GM18526 (cell line): ENCODE measurements around the gene PRKCH.

Experiments
- POLR2A ChIP-seq: IDR thresholded peaks from 3 replicates; pipeline ENCODE4 v1.6.1; 2011; ENCODE audit not compliant: insufficient read length; ENCODE audit errors: extremely low read depth

The PRKCH gene

DNA sequence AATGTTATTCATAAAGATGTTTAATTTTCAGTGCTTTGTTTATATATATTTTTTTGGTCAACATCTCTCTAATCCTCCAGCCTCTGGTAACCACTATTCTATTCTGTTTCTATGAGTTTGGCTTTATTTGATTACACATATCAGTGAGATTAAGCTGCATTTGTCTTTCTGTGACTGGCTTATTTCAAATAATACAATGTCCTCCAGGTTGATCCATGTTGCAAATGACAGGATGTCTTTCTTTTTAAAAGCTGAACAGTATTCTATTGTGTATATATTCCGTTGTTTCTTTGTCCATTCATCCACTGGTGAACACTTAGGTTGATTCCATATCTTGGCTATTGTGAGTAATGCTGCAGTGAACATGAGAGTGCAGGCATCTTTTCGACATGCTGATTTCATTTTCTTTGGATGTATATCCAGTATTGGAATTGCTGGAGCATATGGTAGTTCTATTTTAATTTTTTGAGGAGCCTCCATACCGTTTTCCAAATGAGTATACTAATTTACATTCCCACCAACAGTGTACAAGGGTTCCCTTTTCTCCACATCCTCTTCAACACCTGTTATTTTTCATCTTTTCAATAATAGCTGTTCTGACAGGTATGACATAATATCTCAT, 142.4 kb downstream of the PRKCH start:
- no peak for TF ChIP-seq POLR2A

GRCh38 chr14:61466249-61466904, 145.0 kb downstream of the PRKCH start:
- no peak for TF ChIP-seq POLR2A

DNA sequence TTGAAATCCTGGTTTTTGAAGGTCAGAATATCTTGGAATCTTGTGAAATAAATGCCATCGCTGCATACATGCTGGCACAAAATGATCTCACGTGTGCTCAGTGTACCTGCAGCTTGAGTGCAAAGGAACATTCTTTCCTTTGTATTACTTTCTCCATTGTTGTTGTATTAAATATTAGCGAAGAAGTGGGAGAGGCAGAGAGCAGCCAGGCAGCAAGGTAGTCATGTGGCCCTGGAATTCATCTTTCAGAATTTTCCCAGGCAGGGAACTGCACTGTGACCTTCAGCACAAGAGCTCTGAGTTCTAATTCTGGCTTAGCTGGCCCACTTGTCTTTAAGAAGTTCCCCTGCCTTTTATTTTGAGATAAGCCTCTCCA, 145.5 kb downstream of the PRKCH start:
- TF ChIP-seq POLR2A = no peak

GRCh38 chr14:61467296-61467695, 145.9 kb downstream of the PRKCH start:
- TF ChIP-seq POLR2A = no peak

GRCh38 chr14:61468063-61468825, 146.9 kb downstream of the PRKCH start:
- TF ChIP-seq POLR2A = no peak

GRCh38 chr14:61469781-61470180, 148.4 kb downstream of the PRKCH start:
- no peak for TF ChIP-seq POLR2A

DNA sequence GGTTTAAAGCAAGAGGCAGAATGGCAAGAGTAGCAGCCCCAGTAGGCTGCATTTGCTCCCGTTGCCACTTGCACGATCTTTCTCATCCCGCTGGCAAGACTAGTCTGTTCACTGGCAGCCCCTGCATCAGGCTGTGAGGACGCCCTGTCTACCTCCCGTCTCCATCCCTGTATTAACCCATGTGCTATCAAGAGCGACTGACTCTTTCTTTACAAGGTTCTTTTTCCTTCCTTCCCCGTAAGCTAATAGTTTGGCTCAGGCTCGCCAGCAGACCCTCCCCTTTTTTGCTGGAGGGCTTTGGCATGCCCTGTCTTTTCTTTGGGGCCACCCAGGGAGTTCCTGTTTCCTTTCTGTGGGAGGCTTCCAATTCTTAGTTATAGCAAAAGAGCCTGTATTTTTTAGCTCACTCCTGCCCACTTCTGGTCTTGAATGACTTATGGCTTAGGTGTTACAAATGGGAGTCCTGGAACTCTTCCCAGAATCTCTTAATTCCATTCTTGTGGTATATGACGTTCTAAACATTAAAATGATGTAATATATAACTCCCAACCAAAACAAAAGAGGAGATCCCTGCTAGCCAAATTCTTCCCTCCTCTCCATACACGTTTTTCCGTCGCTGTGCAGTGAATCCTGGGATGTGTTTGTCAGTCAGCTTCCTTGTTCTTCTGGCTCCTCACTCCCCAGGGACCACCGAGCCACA, 149.0 kb downstream of the PRKCH start:
- no peak for TF ChIP-seq POLR2A

DNA sequence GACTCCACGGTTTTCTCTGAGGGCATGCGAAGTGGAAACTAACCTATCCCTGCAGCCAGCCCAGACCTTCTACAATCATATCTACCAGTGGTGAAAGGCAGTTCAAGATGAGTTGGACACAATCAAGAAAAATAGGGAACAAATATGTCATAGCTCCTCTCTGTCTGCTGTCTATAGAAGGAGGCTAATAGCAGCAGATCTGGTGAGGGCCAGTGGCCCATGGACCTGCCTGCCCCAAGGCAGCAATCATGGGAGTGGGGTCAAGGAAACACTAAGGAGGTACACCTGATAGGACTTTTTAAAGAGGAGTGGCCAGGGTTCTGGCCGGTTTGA, 149.5 kb downstream of the PRKCH start:
- TF ChIP-seq POLR2A = no peak

DNA sequence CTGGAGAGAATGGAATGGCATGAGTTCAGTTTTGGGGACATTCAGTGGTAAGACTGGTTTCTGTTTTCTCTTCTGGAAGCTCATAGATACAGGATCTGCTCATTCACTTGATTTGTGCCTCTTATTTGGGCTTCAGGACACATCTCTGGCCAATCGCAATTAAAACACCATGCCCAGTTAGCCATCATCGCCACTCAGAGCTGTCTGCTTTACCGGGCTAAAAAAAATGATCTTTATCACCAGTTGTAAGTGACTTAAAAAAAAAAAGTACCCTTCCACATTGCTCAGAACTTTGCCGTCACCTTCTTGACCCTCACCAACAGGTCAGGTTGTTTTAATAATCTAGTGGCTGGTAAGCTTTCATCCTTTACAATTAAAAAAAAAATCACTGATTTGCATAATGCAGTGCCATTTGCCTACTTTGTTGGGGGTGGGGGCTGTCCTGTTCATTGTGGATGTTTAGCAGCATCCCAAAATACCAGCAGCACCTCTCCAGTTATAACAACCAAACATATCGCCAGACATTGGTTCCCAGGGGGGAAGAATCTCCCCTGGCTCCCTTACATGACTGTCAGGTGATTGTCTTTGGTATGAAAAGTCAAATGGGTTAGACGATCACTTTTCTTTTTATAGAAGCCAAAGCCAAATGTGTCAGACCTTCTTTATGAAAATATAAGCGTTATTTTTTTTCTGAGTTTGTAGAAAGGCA, 150.1 kb downstream of the PRKCH start:
- no peak for TF ChIP-seq POLR2A

- TF ChIP-seq POLR2A = no peak
These were observed 150.8 kb downstream of the PRKCH start for GRCh38 chr14:61472011-61472672.

DNA sequence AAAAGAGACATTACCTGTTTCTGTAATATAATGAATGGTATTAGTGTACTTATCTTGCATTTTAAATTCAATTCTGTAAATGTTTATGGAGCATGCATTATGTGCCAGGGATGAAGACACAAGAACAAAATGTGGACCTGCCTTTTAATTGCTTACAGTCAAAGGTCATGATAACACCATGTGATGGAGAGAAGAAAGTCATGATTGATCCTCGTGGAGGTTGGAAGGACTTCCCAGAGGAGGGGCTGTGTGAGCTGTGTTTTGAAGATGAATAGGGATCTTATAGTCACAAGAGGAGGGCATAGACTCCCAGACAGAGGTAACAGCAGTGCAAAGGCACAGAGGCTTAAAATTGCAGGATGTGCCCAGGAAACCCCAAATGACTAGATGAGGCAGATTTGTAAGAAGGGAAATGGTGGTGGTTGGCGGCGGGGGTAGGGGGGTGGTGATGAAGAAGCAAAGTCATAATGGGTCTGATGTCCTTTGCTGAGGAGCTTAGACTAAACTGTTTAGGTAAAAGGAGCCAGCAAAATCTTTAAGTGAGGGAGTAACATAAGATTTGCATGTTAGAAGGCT, 151.5 kb downstream of the PRKCH start:
- no peak for TF ChIP-seq POLR2A

DNA sequence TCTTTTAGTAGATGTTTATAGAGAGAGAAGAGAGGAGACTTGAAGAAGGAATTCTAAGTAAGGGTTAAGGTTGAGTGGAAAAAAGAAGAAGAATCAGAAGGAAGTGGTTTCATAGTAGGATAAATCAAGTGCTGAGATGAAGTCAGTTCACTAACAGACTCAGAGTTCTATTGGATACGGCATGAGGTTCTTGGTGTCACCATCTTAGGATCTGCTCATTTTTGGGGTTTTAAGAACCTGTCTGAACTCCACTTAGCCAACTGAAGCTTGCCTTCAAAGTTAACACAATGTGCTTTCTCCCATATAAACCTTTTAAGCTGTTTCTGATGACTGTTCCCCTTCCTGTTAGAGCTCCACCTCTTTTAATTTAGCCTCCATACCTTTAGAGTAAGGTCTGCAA, 152.6 kb downstream of the PRKCH start:
- TF ChIP-seq POLR2A = no peak

GRCh38 chr14:61474701-61475100, 153.3 kb downstream of the PRKCH start:
- no peak for TF ChIP-seq POLR2A

- TF ChIP-seq POLR2A = no peak
These were observed 153.9 kb downstream of the PRKCH start for GRCh38 chr14:61475316-61475715.
